ENCODE data around the gene SETBP1. TPM values are rescaled to one million over a fixed set of nuclear protein-coding genes. Genes with fewer than 3 reads are reported as not detected.

The SETBP1 gene
- total and polyA plus RNA-seq, 8 donors, result 1.4 to 66.5 (median 20.1) TPM

DNA sequence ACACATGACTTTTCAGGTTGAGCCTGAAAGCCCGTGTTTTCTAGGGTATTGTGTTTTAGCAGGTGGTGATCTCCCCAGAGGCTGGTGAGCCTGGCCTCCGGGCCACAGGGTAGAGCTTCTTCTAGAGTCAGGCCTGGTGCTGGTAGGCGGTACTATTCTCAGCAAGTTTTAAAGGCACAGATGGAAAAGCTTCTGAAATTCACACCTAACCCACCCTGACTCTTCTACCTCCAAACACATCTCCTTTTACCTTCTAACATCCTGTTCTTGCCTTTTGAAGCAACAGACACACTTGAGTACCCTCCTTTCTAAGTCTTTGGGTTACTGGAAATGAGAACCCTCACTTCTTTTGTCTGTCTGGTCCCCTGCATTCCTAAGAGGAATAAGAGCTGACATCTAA lies 191.1 kb downstream of the SETBP1 start:
- DNase-seq, result no peak
- Histone ChIP-seq H3K9me3 (no peaks in the 10 kb centered on the region), H3K36me3 (peaks cover 0 to 11% (median 2%) of the 10 kb centered on the region in 4 donors), H3K27ac (peak overlapping the region in 1 of 5 donors; percentile 22), H3K4me3 (no peak overlapping the region), H3K27me3 (no peaks in the 10 kb centered on the region), H3K4me1 (peaks cover 6 to 15% (median 11%) of the 10 kb centered on the region in 4 donors)
- TF ChIP-seq, protein P1, sequence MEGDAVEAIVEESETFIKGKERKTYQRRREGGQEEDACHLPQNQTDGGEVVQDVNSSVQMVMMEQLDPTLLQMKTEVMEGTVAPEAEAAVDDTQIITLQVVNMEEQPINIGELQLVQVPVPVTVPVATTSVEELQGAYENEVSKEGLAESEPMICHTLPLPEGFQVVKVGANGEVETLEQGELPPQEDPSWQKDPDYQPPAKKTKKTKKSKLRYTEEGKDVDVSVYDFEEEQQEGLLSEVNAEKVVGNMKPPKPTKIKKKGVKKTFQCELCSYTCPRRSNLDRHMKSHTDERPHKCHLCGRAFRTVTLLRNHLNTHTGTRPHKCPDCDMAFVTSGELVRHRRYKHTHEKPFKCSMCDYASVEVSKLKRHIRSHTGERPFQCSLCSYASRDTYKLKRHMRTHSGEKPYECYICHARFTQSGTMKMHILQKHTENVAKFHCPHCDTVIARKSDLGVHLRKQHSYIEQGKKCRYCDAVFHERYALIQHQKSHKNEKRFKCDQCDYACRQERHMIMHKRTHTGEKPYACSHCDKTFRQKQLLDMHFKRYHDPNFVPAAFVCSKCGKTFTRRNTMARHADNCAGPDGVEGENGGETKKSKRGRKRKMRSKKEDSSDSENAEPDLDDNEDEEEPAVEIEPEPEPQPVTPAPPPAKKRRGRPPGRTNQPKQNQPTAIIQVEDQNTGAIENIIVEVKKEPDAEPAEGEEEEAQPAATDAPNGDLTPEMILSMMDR (IDR thresholded peaks at IDR 0.05), result no peak
- TF ChIP-seq EP300 (IDR thresholded peaks at IDR 0.05) (no peak), POLR2A (IDR thresholded peaks at IDR 0.05) (no peak), POLR2AphosphoS5 (IDR thresholded peaks at IDR 0.05) (no peak)
- 74 to 86% (median 82%) methylated on average over 3 of the region's 3 CpGs for WGBS, 5 donors
- intact Hi-C loops (cut with DNase I; ENCODE audit: low total_unique reads), result no loop called here

DNA sequence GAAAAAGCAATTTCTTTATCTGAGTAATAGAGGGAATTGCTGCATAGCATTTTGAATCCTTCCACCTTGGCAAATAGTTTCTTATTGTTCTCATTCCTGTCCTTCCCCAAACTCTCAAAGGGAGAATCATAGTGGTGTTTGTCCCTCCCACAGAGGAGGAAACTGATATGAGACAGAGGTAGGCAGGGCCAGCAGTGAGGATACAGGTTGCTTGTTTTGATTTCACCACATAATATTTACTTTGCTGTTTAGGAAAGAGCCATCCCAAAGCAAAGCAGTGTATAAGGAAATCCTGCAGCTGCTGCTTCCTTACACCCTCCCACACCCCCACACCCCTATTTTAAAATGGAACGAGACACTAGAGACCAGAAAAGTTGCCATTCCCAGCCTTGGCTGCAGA lies 195.3 kb downstream of the SETBP1 start:
- no peaks in the 10 kb centered on the region for H3K9me3 ChIP-seq
- H3K36me3 ChIP-seq, result peaks cover 0 to 3% (median 0%) of the 10 kb centered on the region in 4 donors
- intact Hi-C loops (cut with DNase I; ENCODE audit: low total_unique reads), result no loop called here
- no peaks in the 10 kb centered on the region for H3K27me3 ChIP-seq
- TF ChIP-seq, protein P1 (IDR thresholded peaks at IDR 0.05), result no peak
- TF ChIP-seq POLR2AphosphoS5 (IDR thresholded peaks at IDR 0.05), result no peak
- no peak for TF ChIP-seq EP300 (IDR thresholded peaks at IDR 0.05)
- TF ChIP-seq POLR2A (IDR thresholded peaks at IDR 0.05), result no peak
- no peak for DNase-seq
- no peak overlapping the region for H3K27ac ChIP-seq
- no peak overlapping the region for H3K4me3 ChIP-seq
- H3K4me1 ChIP-seq, result peaks cover 3 to 19% (median 9%) of the 10 kb centered on the region in 4 donors
- 81 to 95% (median 84%) methylated on average over 1 of the region's 1 CpG for WGBS, 5 donors

DNA sequence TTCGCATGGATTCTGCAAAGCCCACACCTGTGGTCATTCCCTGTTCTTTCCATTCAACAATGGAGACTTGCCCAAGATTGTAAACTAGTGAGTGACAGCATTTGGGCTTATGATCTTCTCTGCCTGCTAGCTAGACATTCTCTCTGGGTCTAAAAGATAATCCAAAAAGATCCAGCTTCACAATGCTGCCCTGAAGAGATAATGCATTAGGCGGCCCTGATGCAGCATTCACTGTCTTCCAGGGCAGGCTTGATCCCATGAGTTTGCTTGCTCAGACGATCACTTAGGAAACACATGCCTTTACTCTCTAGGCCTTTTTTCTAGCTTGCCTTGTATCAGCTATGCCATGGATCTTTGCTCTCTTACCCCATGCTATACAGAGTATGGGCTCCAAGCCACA lies 196.1 kb downstream of the SETBP1 start:
- Histone ChIP-seq H3K9me3 (no peaks in the 10 kb centered on the region), H3K27ac (no peak overlapping the region), H3K36me3 (peaks cover 0 to 3% (median 0%) of the 10 kb centered on the region in 4 donors), H3K4me1 (peaks cover 0 to 23% (median 3%) of the 10 kb centered on the region in 4 donors), H3K4me3 (no peak overlapping the region), H3K27me3 (no peaks in the 10 kb centered on the region)
- DNase-seq, result no peak
- TF ChIP-seq EP300 (IDR thresholded peaks at IDR 0.05), result no peak
- no peak for TF ChIP-seq POLR2AphosphoS5 (IDR thresholded peaks at IDR 0.05)
- no peak for TF ChIP-seq POLR2A (IDR thresholded peaks at IDR 0.05)
- TF ChIP-seq, protein P1 (IDR thresholded peaks at IDR 0.05), result no peak
- WGBS, 5 donors, result 94 to 100% (median 97%) methylated on average over 3 of the region's 3 CpGs
- intact Hi-C loops (cut with DNase I; ENCODE audit: low total_unique reads), result no loop called here

DNA sequence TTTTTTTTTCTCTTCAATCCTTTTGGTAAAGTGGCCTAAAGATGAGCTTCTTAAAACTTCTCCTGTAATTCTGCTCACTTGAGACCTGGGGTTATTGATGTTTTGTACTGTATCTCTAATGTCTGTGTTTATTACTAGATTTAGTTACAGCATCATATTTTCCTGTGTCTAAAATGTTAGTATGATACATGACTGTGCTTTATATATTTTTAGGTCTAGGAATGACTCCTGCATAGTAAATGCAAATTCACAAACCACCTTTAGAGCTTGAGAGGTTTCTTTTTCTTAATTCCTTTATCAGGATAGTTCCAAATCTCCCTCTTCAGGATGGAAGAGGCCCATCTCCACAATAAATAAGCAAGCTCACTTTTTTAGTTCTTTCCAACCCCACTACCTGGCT lies 197.6 kb downstream of the SETBP1 start:
- H3K4me3 ChIP-seq, result no peak overlapping the region
- TF ChIP-seq, protein P1 (IDR thresholded peaks at IDR 0.05), result no peak
- TF ChIP-seq POLR2AphosphoS5 (IDR thresholded peaks at IDR 0.05), result no peak
- no peak for TF ChIP-seq POLR2A (IDR thresholded peaks at IDR 0.05)
- TF ChIP-seq EP300 (IDR thresholded peaks at IDR 0.05), result no peak

More for the DNA sequence above, 197.6 kb downstream of the SETBP1 start:
- no peaks in the 10 kb centered on the region for H3K27me3 ChIP-seq
- H3K4me1 ChIP-seq, result peaks cover 0 to 23% (median 3%) of the 10 kb centered on the region in 4 donors
- DNase-seq, result no peak
- no peak overlapping the region for H3K27ac ChIP-seq
- H3K9me3 ChIP-seq, result no peaks in the 10 kb centered on the region
- intact Hi-C loops (cut with DNase I; ENCODE audit: low total_unique reads), result no loop called here
- H3K36me3 ChIP-seq, result no peaks in the 10 kb centered on the region

Measured in stomach (tissue), 9 donors.